SK-N-SH treated with all-trans-retinoic acid at 6 μM for 48 hours (cell line): Measurements from ENCODE around the gene MVK.

ENCODE experiments used
- ARNTL ChIP-seq: fragments of 450-650 bp; formaldehyde crosslinking; IDR thresholded peaks from 2 replicates; pipeline ENCODE4 v1.5.0; 2020; ENCODE audit warnings: low read depth, mild to moderate bottlenecking, moderate library complexity, borderline replicate concordance
- BACH2 ChIP-seq: fragments of 250-450 bp; sonication (Bioruptor Pico); IDR thresholded peaks from 2 replicates; pipeline ENCODE4 v1.9.0; 2021; ENCODE audit warnings: mild to moderate bottlenecking, borderline replicate concordance
- ESRRG ChIP-seq: fragments of 250-450 bp; sonication (Bioruptor Pico); IDR thresholded peaks from 2 replicates; pipeline ENCODE4 v1.6.1; 2021; ENCODE audit warnings: mild to moderate bottlenecking
- GLIS3 ChIP-seq: fragments of 250-450 bp; sonication (Bioruptor Pico); IDR thresholded peaks from 2 replicates; pipeline ENCODE4 v1.5.0; 2020; ENCODE audit warnings: mild to moderate bottlenecking, moderate library complexity
- ISL1 ChIP-seq: fragments of 250-450 bp; sonication (Bioruptor Pico); IDR thresholded peaks from 2 replicates; pipeline ENCODE4 v2.1.2; 2022; ENCODE audit warnings: mild to moderate bottlenecking, moderate library complexity
- PPARA ChIP-seq: fragments of 250-450 bp; sonication (Bioruptor Pico); IDR thresholded peaks from 2 replicates; pipeline ENCODE4 v1.5.0; 2020; ENCODE audit warnings: mild to moderate bottlenecking, borderline replicate concordance
- RARB ChIP-seq: fragments of 250-450 bp; sonication (Bioruptor Pico); IDR thresholded peaks from 2 replicates; pipeline ENCODE4 v1.8.0; 2021; ENCODE audit warnings: mild to moderate bottlenecking, moderate library complexity
- SNAI2 ChIP-seq: fragments of 250-450 bp; sonication (Bioruptor Pico); IDR thresholded peaks from 2 replicates; pipeline ENCODE4 v1.5.0; 2020; ENCODE audit warnings: mild to moderate bottlenecking, moderate library complexity
- TCF4 ChIP-seq: fragments of 250-450 bp; sonication (Bioruptor Pico); IDR thresholded peaks from 2 replicates; pipeline ENCODE4 v1.8.0; 2021; ENCODE audit warnings: mild to moderate bottlenecking, moderate library complexity, borderline replicate concordance
- ZFP3 ChIP-seq: fragments of 250-450 bp; sonication (Bioruptor Pico); IDR thresholded peaks from 2 replicates; pipeline ENCODE4 v1.5.0; 2020; ENCODE audit warnings: mild to moderate bottlenecking, moderate library complexity
- ZFP30 ChIP-seq: fragments of 450-650 bp; formaldehyde crosslinking; IDR thresholded peaks from 2 replicates; pipeline ENCODE4 v1.5.0; 2022; ENCODE audit warnings: mild to moderate bottlenecking, moderate library complexity
- ZNF8 ChIP-seq: fragments of 450-650 bp; formaldehyde crosslinking; IDR thresholded peaks from 2 replicates; pipeline ENCODE4 v1.5.0; 2020; ENCODE audit warnings: mild to moderate bottlenecking, moderate library complexity
- TF ChIP-seq, protein P1 (sequence below): fragments of 250-450 bp; sonication (Bioruptor Pico); IDR thresholded peaks from 2 replicates; pipeline ENCODE4 v1.5.1; 2020; ENCODE audit warnings: low read depth, mild to moderate bottlenecking, moderate library complexity

DNA sequence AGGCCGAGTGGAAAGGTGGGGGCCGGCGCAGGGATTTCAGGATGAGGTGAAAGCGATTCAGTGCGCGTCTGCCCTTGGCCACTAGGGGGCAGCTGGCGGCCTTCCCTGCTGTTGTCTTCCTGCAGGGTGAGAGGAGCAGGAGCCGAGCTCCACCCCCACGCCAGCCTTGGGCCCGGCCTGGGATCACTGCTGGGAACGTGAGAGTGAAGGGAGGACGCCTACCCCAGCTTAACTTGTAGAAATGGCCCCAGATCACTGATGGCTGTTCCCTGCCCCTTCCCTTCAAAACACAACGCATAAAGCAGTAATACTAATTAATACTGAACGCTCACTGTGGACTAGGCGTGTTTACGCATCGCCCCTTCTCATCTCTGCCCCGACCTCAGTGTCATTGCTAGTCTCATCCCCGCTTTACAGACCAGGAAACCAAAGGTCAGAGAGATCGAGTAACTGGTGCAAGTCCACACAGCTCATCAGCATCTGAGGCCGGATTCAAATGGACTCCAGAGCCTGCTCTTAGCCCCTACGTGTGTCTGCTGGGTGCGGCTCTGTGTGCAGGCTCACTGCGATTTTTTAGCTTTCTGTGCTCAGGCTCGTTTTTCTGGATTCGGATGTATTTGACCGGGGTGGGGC, 24.3 kb downstream of the MVK start:
- no peak for TF ChIP-seq ZFP30 (CRISPR knock-in tag)
- TF ChIP-seq ZFP3 (CRISPR knock-in tag): no peak
- no peak for TF ChIP-seq ISL1 (CRISPR knock-in tag)
- no peak for TF ChIP-seq PPARA
- no peak for TF ChIP-seq GLIS3 (CRISPR knock-in tag)
- no peak for TF ChIP-seq ARNTL (CRISPR knock-in tag)
- no peak for TF ChIP-seq TCF4 (CRISPR knock-in tag)
- no peak for TF ChIP-seq RARB (CRISPR knock-in tag)
- TF ChIP-seq ESRRG (CRISPR knock-in tag): no peak
- TF ChIP-seq, protein P1, sequence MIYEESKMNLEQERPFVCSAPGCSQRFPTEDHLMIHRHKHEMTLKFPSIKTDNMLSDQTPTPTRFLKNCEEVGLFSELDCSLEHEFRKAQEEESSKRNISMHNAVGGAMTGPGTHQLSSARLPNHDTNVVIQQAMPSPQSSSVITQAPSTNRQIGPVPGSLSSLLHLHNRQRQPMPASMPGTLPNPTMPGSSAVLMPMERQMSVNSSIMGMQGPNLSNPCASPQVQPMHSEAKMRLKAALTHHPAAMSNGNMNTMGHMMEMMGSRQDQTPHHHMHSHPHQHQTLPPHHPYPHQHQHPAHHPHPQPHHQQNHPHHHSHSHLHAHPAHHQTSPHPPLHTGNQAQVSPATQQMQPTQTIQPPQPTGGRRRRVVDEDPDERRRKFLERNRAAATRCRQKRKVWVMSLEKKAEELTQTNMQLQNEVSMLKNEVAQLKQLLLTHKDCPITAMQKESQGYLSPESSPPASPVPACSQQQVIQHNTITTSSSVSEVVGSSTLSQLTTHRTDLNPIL (CRISPR knock-in tag): no peak
- no peak for TF ChIP-seq SNAI2 (CRISPR knock-in tag)
- no peak for TF ChIP-seq BACH2 (CRISPR knock-in tag)
- no peak for TF ChIP-seq ZNF8 (CRISPR knock-in tag)
